ENCODE results near the gene FSIP1. TPM values are rescaled to one million over a fixed set of nuclear protein-coding genes. Genes with fewer than 3 reads are reported as not detected.

FSIP1 gene
- total RNA-seq, 1 donor from 2014 or later = 0.40 TPM

DNA sequence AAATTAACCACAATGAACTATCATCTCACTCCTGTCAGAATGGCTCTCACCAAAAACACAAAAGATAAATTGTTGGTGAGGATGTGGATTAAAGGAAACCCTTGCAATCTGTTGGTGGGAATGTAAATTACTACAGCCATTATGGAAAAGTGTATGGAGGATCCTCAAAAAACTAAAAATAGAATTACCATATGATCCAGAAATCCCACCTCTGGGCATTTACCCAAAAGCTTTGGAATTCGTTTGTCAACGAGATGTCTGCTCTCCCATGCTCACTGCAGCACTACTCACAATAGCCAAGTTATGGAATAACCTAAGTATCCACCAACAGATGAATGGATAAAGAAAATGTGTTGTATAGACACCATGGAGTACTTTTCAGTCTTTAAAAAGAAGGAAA lies 21.6 kb downstream of the FSIP1 start:
- DNase-seq (ENCODE audit: low read depth in 2 of 2) = peak in 1 of 2 donors; percentile 78

DNA sequence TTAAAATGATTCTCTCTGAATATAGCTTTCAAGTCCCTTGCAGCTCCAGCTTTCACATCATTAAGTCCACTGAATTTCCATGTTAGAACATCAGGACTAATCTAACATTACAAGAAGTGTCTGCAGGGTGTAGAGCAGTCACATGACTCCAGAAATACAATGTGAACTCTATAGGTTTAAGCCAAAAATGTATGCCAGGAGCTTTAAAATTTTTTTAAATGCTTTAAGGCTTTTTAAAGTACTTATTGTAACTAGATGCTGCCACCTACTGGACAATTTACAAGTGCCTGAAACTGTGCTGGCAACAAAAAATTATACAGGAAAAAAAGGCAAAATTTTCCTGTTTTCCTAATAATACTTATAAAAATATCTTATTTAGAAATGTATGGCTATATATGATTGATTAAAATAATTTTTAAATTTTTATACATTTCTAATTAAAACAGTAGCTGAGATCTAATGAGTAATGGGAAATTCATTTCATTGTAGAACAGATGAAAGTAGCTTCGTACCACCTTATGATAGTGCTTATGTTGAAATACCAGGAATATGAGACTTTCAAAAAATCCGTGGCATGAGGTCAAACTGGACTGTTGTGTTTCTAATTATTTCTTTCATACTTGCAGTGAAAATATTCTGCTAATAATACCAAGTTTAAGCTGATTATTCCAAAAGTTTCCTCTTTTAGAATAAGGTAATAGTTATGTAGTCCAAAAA lies 25.7 kb downstream of the FSIP1 start:
- peak; percentile 77 to 86 for DNase-seq (ENCODE audit: low read depth in 2 of 2)

DNA sequence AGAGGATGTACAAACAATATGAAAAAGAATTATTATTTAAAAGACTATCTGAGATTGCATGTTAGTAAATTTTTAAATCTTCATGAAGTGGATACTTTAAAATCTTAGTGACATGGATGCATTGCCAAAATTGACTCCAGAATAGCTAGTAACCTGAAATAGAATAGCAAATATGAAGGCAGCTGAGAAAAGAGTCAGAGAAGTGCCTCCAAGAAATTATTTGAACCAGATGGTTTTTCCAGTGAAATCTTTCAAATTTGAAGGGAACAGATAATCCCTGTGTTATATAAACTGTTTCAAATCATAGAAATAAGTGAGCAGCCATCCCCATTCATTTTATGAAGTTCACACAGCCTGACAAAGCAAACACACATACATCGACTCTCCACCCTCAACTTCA lies 29.6 kb downstream of the FSIP1 start:
- no peak for DNase-seq (ENCODE audit: low read depth in 2 of 2)

GRCh38 chr15:39752246-39752645 lies 30.4 kb downstream of the FSIP1 start:
- no peak for DNase-seq (ENCODE audit: low read depth in 2 of 2)

DNA sequence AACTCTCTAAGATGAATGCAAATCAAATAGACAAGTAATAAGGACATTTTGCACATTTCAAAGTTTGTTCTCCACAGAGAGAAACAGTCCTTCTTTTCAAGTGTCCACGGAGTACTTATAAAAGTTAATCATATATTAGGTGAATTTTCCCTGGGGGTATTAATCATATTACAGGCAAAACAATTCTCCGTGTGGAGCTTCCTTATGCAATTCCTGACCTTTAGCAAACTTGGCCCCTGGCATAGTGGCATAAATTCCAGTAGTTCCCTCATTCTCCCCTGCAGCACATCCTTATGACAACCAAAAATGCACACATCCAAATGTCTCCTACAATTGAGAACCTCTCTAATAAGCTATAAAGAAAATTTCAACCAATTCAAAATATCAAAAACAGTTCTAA lies 34.4 kb downstream of the FSIP1 start:
- DNase-seq (ENCODE audit: low read depth in 2 of 2) = peak; percentile 2 to 17

- DNase-seq (ENCODE audit: low read depth in 2 of 2) = peak; percentile 28 to 72
Observed at GRCh38 chr15:39747326-39747725, 35.3 kb downstream of the FSIP1 start.

GRCh38 chr15:39746714-39747276 lies 35.8 kb downstream of the FSIP1 start:
- no peak for DNase-seq (ENCODE audit: low read depth in 2 of 2)

- DNase-seq (ENCODE audit: low read depth in 2 of 2) = no peak
Observed at GRCh38 chr15:39746176-39746575, 36.5 kb downstream of the FSIP1 start.

DNA sequence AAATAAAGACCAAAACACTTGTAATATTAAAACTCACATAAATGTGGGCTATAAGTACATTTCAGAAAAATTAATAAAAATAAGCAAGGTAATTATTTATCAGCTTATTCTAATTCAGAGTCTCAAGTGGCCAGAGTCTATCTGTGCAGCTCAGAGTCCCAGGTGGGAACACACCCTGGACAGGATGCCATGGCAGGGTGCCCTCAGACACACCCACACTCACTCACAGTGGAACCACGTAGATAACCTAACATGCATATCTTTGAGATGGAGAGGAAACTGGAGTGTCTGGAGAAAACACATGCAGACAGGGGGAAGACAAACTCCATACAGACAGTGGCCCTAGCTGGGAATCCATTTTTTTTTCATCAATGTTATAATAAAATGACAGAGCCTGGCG lies 37.2 kb downstream of the FSIP1 start:
- no peak for DNase-seq (ENCODE audit: low read depth in 2 of 2)

- no peak for DNase-seq (ENCODE audit: low read depth in 2 of 2)
Observed at GRCh38 chr15:39744334-39745103, 38.1 kb downstream of the FSIP1 start.

DNA sequence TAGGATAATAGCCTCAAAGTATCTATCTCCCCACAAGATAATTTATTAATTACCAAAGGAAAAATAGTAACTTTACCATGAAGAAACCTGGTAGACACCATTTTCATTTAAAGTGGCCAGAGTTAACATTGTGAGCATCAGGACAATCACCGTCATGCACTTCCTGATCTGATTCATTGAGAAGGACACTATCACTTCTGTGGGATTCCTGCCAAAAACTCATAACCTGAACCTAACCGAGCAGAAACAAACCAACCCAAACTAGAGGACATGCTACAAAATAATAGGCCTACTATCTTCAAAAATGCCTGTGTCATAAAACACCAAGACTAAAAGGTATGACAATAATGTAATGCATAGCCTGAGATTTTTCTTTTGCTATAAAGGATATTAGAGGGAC lies 39.0 kb downstream of the FSIP1 start:
- DNase-seq (ENCODE audit: low read depth in 2 of 2) = peak; percentile 46 to 60

DNA sequence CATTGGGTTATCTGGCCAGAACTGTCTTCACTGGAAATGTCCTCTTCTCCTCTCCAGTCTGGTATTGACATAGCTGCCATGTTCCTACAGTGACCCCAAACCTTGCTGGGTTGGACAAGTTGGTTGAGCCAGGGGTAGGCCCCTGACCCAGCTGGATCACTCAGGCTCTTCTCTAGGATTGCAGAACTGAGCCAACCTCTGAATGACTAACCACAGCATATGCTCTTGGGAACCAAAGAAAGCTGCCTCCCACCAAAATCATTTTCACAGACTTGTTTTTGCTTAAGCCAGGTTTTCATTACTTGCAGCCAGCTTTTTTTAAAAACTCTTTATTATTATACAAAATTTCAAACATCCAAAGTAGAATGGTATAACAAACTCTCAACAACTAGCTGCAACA lies 41.4 kb downstream of the FSIP1 start:
- no peak for DNase-seq (ENCODE audit: low read depth in 2 of 2)

- no peak for DNase-seq (ENCODE audit: low read depth in 2 of 2)
Observed at GRCh38 chr15:39738998-39739397, 43.6 kb downstream of the FSIP1 start.

DNA sequence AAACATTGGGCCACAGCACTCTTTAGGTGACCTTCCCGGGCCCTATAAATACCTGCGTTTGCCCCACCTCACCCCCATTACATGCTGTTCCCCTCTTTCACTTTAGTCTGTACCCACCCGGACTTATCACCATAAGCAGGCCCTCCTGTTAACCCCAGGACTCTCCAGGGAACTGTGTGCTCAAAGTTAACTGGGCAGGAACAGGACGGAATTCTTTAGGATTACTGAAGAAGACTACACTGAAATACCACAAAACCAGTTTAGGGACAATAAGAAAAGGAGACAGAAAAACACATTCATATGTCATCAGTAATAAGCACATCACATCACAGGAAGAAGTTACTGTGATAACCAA lies 45.5 kb downstream of the FSIP1 start:
- no peak for DNase-seq (ENCODE audit: low read depth in 2 of 2)

DNA sequence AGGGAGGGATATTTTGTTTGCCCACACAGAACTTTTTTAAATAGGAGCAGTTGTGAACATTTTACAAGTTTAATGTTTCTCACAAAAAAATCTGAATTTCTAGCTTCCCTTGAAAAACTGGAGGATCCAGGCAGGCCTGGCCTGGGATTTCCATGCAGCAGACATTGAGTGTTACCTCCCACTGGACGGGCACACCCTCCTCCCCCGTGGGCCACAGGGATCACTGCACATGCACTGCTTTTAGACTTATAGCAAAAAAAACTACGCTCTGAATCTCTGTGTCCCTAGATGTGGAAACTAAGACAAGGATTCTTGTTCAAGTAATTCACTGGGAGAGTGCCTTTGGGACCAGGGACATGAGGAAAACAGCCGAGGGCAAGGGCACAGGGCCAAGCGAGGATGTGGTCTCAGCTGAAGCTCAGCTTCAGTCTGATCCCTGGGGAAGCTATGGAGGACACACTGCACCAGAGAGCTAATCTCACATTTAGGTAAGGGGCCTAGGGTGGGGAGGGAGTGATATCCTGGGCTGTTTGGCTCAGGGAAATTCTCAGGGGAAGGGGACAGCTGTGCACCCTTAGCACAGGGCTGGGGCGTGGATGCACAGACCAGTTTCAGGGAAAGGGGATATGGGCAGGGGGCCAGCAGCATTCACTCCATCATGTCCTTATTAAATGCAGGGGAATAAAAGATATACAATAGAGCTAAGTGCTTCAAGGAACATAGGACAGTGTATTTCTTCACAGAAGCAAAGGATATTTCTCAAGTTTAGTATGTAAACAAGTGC lies 46.0 kb downstream of the FSIP1 start:
- DNase-seq (ENCODE audit: low read depth in 2 of 2) = no peak

- no peak for DNase-seq (ENCODE audit: low read depth in 2 of 2)
Observed at GRCh38 chr15:39735120-39735717, 47.4 kb downstream of the FSIP1 start.

DNA sequence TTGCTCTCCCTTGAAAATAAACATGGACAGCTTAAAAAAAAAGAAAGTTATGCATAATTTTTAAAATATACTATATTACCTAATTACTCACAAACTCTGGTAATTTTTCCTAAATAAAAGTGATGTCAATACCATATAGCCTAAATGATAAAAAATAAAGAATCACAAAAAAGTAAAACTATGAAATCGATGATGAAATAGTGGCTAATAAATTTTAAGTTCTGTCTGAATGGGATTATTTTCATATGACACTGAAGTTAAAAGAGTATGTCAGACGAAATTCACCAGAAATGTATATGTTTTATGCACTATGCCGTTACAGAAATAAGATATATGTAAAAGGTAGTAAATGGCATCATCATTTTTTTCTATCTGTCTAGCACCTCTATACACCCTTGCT lies 51.4 kb downstream of the FSIP1 start:
- DNase-seq (ENCODE audit: low read depth in 2 of 2) = no peak

DNA sequence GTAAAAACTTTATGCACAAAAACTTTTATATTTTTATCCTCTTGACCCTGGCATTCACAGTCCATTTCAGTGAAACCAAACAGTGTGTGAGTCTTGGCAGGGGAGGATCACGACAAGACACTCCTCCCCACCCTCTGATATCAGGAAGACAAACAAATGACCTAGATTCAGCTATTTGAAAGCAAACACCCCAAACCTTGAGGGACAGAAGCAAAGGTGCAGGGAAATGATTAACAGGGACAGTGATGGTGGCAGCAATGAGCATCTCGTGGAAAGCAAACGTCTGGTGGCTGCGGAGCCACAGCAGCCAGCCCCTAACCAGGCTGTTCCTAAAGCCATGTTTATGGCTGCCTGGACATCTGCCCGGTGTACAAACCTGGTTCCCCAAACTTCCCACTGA lies 52.1 kb downstream of the FSIP1 start:
- DNase-seq (ENCODE audit: low read depth in 2 of 2) = no peak

- DNase-seq (ENCODE audit: low read depth in 2 of 2) = no peak
Observed at GRCh38 chr15:39729500-39729899, 53.1 kb downstream of the FSIP1 start.

DNA sequence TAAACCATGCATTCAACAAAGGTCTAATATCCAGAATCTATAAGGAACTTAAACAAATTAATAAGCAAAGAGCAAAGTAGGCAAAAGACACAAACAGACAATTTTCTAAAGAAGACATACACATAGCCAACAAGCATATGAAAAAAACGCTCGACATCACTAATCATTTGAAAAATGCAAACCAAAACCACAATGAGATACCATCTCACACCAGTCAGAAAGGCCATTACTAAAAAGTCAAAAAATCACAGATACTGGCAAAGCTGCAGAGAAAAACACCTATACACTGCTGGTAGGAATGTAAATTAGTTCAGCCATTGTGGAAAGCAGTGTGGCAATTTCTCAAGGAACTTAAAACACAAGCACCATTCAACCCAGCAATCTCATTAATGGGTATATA lies 53.8 kb downstream of the FSIP1 start:
- DNase-seq (ENCODE audit: low read depth in 2 of 2) = no peak

DNA sequence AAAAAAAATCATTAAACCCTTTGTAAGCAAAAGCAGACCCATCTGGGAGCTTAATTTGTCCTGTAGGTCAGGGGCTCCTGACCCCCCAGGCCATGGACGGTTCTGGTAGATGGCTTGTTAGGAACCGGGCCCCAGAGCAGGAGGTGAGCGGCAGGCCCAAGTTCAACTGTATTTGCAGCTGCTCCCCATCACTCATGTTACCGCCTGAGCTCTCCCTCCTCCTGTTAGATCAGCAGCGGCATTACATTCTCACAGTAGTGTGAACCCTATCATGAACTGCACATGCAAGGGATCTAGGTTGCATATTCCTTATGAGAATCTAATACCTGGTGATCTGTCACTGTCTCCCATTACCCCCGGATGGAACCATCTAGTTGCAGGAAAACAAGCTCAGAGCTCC lies 60.7 kb downstream of the FSIP1 start:
- DNase-seq (ENCODE audit: low read depth in 2 of 2) = no peak

Measured in lung microvascular endothelial cell (primary cell).